Chondrocyte (in vitro differentiated cells): ENCODE results near the gene SLC39A8. TPM values are rescaled to one million over a fixed set of nuclear protein-coding genes. Genes with fewer than 3 reads are reported as not detected.

ENCODE experiments used
- DNase-seq: peaks from one replicate; pipeline ENCODE4 v3.0.0; 2021; ENCODE audit warnings: mixed read lengths, low spot score
- H3K27ac Mint-ChIP-seq: one replicate; pipeline ENCODE4 v1.8.0; 2021; ENCODE audit warnings: mild to moderate bottlenecking, moderate library complexity, mixed read lengths; ENCODE audit not compliant: unreplicated experiment
- H3K27me3 Mint-ChIP-seq: 2 replicates; pipeline ENCODE4 v1.8.0; 2021; ENCODE audit warnings: low read depth, mixed read lengths
- H3K36me3 Mint-ChIP-seq: 2 replicates; pipeline ENCODE4 v1.8.0; 2021; ENCODE audit warnings: low read depth, mixed read lengths
- H3K4me1 Mint-ChIP-seq: 2 replicates; pipeline ENCODE4 v1.8.0; 2021; ENCODE audit warnings: low read depth, mild to moderate bottlenecking, mixed read lengths
- H3K4me3 Mint-ChIP-seq: one replicate; pipeline ENCODE4 v1.8.0; 2021; ENCODE audit warnings: mild to moderate bottlenecking, moderate library complexity, mixed read lengths; ENCODE audit not compliant: unreplicated experiment
- H3K9me3 Mint-ChIP-seq: 2 replicates; pipeline ENCODE4 v1.8.0; 2021; ENCODE audit warnings: low read depth, mixed read lengths
- CTCF ChIP-seq: fragments of 200-600 bp; sonication (generic); IDR thresholded peaks from 2 replicates; pipeline ENCODE4 v1.5.0; 2021; ENCODE audit warnings: antibody characterized with exemption, mild to moderate bottlenecking, moderate library complexity
- total RNA-seq: library from RNA; stranded (reverse); gene quantifications from 3 replicates; pipeline ENCODE4 v1.2.1, GENCODE V29; 2021

The SLC39A8 gene
- total RNA-seq, 1 donor from 2014 or later: 1.8 TPM

- no peak for DNase-seq
- Mint-ChIP-seq H3K4me1 (peaks cover 6% of the 10 kb centered on the region), H3K27ac (no peak overlapping the region), H3K36me3 (no peaks in the 10 kb centered on the region), H3K27me3 (peaks cover 29% of the 10 kb centered on the region), H3K9me3 (no peaks in the 10 kb centered on the region), H3K4me3 (no peak overlapping the region)
- TF ChIP-seq CTCF: no peak
These were observed 10.5 kb upstream of the SLC39A8 start for GRCh38 chr4:102355748-102356147.

GRCh38 chr4:102354671-102355454 lies 9.6 kb upstream of the SLC39A8 start:
- no peak overlapping the region for H3K27ac Mint-ChIP-seq
- no peak for TF ChIP-seq CTCF
- H3K27me3 Mint-ChIP-seq: peaks cover 29% of the 10 kb centered on the region
- H3K4me1 Mint-ChIP-seq: peaks cover 6% of the 10 kb centered on the region
- no peaks in the 10 kb centered on the region for H3K9me3 Mint-ChIP-seq
- no peaks in the 10 kb centered on the region for H3K36me3 Mint-ChIP-seq
- no peak overlapping the region for H3K4me3 Mint-ChIP-seq
- no peak for DNase-seq

- H3K4me1 Mint-ChIP-seq: peaks cover 6% of the 10 kb centered on the region
- no peak for DNase-seq
- H3K27me3 Mint-ChIP-seq: peaks cover 32% of the 10 kb centered on the region
- H3K27ac Mint-ChIP-seq: no peak overlapping the region
- no peak for TF ChIP-seq CTCF
- no peaks in the 10 kb centered on the region for H3K9me3 Mint-ChIP-seq
- H3K36me3 Mint-ChIP-seq: no peaks in the 10 kb centered on the region
- no peak overlapping the region for H3K4me3 Mint-ChIP-seq
These were observed 7.5 kb upstream of the SLC39A8 start for GRCh38 chr4:102352781-102353180.

- Mint-ChIP-seq H3K27me3 (peaks cover 24% of the 10 kb centered on the region), H3K9me3 (no peaks in the 10 kb centered on the region), H3K4me1 (peaks cover 11% of the 10 kb centered on the region), H3K4me3 (no peak overlapping the region), H3K36me3 (no peaks in the 10 kb centered on the region), H3K27ac (no peak overlapping the region)
- DNase-seq: no peak
- TF ChIP-seq CTCF: no peak
These were observed 5.4 kb upstream of the SLC39A8 start for GRCh38 chr4:102350634-102351033.

GRCh38 chr4:102348701-102349100 lies 3.4 kb upstream of the SLC39A8 start:
- no peaks in the 10 kb centered on the region for H3K9me3 Mint-ChIP-seq
- peaks cover 18% of the 10 kb centered on the region for H3K4me1 Mint-ChIP-seq
- no peak for TF ChIP-seq CTCF

More at GRCh38 chr4:102348701-102349100, 3.4 kb upstream of the SLC39A8 start:
- Mint-ChIP-seq H3K4me3 (no peak overlapping the region), H3K27ac (no peak overlapping the region), H3K36me3 (no peaks in the 10 kb centered on the region), H3K27me3 (peaks cover 22% of the 10 kb centered on the region)
- DNase-seq: no peak
